Testis (tissue), 2 donors: ENCODE results near the gene RSF1.

Experiments
- CTCF ChIP-seq, 3 experiments: fragments of 450-650 bp in 2 of 3; fragments of 200-600 bp in 1 of 3; sonication (generic) in 1 of 3; IDR thresholded peaks; one replicate each; pipeline ENCODE4 v1.5.1; 2016 to 2019; ENCODE audit warnings: antibody characterized with exemption in 3 of 3, mild to moderate bottlenecking in 2 of 3, moderate library complexity in 1 of 3
- POLR2A ChIP-seq: fragments of 450-650 bp; IDR thresholded peaks from one replicate; pipeline ENCODE4 v1.6.1; 2017; ENCODE audit warnings: antibody characterized with exemption, mild to moderate bottlenecking, moderate library complexity

GRCh38 chr11:77820565-77821348 lies at the start of gene RSF1, which contains the start of gene AAMDC:
- TF ChIP-seq CTCF (IDR thresholded peaks at IDR 0.05) (peak; percentile 22 to 68 (median 60)), POLR2A (peak; percentile 64)
